K562 (cell line): ENCODE data around the gene LMO2.
"Not testable (repeated sequence)": the region's sequence is repeated elsewhere in the genome, so short reads cannot be mapped to it uniquely, and the experiment has no call there.

Experiments used
- CTCF ChIP-seq, 3 experiments: IDR thresholded peaks in 2 of 3; conservative IDR thresholded peaks in 1 of 3; 2 replicates each; pipeline ENCODE4 v1.5.1; 2011 to 2012; ENCODE audit warnings: low read length in 3 of 3, mild to moderate bottlenecking in 3 of 3, control low read depth in 2 of 3, improper control_type of control experiment in 1 of 3, inconsistent platforms in 1 of 3, low read depth in 1 of 3, mixed read lengths in 1 of 3, moderate library complexity in 1 of 3; ENCODE audit not compliant: insufficient read depth in 2 of 3
- ZNF121 ChIP-seq: sonication (generic); formaldehyde crosslinking; conservative IDR thresholded peaks from 2 replicates; pipeline ENCODE4 v1.8.0; 2022; ENCODE audit warnings: missing genetic modification reagents
- ZNF561 ChIP-seq: fragments of 450-650 bp; formaldehyde crosslinking; conservative IDR thresholded peaks from 2 replicates; pipeline ENCODE4 v1.4.0; 2020; ENCODE audit warnings: mild to moderate bottlenecking, moderate library complexity

DNA sequence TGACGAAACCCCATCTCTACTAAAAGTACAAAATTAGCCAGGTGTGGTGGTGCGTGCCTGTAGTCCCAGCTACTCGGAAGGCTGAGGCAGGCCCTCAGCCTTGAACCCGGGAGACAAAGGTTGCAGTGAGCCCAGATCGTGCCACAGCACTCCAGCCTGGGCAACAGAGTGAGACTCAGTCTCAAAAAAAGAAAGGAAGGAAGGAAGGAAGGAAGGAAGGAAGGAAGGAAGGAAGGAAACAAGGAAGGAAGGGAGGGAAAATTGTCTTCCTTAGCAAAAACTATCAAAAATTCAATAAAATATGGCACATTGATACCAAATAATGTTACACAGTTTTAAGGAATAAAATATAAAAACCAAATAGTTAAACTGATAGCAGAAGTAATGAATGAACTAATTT, 54.5 kb downstream of the LMO2 start:
- not testable (repeated sequence) for TF ChIP-seq ZNF121 (CRISPR knock-in tag); CTCF (IDR thresholded peaks at IDR 0.05 in 2 of 3, conservative IDR thresholded peaks at IDR 0.05 in 1 of 3; ENCODE audit: insufficient read depth in 2 of 3, low read depth in 1 of 3, low read length in 3 of 3); ZNF561 (CRISPR knock-in tag)
